ENCODE results near the gene KRT86.

KRT86 gene

DNA sequence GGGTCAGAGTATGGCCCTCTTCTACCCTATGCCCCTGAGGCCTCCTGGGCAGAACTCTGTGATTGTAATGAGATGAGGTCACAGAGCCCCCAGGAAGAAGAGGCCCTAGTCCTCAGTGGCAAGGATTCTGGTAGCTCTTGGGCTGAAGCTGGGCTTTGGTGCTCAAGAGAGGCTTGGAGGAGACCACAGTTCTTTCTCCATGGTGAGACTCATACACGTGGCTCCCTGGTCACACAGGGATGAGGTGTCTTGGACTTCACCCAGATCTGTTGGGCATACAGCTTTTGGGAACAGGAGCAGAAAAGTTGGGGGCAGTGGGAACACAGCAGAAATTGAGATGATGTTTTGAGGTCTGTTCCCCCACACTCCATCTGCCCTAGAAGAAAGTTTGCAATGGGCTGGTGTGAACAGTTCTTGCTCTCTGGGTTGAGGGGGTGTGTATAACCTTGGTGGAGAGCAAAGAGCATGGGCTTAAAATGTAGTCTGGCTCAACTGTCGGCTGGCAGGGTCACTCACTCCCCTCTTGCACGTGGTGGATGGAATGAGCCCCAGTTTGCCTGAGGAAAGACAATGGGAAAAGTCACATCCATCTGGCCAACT, at the start of gene KRT86:
Gene KRT86, plus strand, starts transcription at position 125 of the 600 bp plus-strand sequence. CDS start 27,272 bp downstream, outside the sequence.
- DNase-seq: no peak

- no peak for DNase-seq
Measured at GRCh38 chr12:52225752-52226151, 48.7 kb upstream of the KRT86 start.

GRCh38 chr12:52226446-52226845, 48.0 kb upstream of the KRT86 start:
- DNase-seq: no peak

DNA sequence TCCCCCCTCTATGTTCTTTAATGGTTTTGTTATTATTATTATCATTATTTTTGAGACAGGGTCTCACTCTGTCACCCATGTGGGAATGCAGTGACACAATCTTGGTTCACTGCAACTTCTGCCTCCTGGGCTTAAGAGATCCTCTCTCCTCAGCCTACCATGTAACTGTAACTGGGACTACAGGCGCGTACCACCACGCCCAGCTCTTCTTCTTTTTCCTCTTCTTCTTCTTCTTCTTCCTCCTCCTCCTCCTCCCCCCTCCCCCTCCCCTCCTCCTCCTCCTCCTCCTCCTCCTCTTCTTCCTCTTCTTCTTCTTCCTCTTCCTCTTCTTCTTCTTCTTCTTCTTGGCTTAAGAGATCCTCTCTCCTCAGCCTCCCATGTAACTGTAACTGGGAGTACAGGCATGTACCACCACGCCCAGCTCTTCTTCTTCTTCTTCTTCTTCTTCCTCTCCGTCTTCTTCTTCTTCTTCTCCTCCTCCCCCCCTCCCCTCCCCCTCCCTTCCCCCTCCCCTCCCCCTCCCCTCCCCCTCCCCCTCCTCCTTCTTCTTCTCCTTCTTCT, 46.8 kb upstream of the KRT86 start:
- DNase-seq: no peak

DNA sequence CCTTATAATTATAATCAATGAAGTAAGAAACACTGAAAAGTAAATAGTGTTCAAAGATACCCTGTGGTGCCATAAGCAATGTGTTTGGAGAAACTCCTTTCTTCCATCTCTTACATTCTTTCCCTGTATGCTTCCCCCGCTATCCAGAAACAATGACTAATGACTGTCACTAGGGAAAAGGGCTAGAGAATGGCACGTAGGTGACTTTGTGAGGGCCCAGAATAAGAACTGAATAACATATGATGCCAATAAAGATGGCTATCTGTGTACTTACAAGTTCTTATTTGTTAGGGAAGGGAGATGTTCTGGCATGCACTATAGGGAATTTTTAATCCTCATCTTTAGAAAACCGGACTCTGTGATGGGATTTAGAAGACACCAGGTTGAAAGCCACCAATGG, 46.1 kb upstream of the KRT86 start:
- DNase-seq: no peak

DNA sequence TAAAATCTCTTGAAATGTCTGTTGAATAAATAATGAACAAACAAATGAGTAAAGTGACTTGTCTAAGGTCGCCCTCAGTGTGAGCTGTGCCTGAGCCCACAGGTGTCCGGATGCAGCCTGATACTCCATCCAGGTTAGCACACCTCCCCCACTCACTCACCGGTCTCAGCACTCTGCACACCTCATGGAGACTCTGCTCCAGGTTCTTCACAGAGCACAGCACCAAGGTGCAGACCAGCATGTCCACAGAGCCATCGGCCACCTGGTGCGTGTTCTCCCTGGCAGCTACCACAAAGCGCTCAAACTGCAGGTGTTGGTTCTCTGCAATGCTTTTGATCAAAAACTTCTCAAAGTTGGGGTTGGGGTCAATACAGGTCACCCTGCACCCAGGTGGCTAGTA, 45.5 kb upstream of the KRT86 start:
- DNase-seq: no peak

GRCh38 chr12:52229836-52230343, 44.6 kb upstream of the KRT86 start:
- no peak for DNase-seq

DNA sequence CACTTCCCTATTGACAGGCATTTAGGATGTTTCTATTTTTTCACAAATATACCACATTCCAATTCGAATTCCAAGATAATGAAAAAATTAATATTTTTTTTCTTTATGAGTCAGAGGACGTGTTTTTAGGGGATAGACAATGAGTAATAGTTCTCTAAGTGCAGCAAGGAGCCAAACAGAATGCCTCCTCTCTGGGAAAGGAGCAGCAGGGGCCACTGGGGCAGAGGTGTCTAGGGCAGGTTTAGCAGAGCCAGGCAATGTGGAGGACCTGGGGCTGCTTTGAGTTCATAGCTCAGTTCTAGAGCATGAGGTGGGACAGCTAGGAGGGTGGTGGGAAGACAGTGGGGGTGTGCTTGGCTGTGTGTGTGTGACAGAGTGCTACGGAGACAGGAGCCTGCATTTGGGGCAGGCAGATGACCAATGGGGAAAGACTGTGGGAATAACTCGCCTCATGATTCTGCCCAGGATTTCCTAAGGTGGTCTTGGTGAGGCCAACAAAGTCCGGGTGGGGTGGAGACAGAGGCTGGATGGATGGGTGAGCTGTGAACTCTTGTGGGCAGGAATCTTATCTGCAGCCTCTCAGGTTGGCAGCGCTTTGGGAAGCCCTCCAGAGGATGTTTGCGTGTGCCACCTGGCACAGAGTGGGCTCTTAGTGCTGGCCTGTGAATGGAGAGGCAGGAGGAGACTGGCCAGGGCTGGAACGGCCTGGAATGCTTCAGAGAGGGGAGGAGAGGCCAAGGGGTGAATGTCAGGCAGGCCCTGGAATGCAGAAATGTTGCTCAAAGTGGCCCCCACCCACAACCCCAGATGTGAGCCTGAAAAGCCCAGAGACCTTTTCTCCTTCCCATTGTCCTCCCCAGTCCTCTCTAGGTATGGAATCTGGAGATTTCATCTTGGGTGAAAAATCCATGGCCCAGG, 43.8 kb upstream of the KRT86 start:
- DNase-seq: no peak

- no peak for DNase-seq
Measured at GRCh38 chr12:52231305-52232202, 42.9 kb upstream of the KRT86 start.

DNA sequence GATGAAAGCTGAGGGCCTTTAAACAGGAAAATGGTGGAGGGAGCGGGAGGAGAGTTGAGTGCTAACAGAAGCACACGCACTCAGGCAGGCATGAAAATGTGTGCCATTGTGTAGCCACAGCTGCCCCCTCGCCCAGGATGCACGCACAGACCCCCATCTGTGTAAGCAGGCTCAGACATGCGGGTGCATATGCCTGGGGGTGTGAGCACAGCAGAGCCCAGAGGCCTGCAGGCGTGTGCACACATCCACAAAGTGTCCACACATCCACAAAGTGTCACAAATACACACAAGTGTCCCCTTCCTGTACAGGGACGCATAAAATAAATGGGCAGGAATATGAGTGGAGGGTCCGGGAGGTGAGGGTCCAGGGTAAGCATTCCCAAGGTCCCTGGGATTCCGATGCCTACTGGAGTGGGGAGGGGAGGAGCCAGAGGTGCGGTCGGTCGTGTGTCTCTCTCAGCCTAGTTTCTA, 42.2 kb upstream of the KRT86 start:
- no peak for DNase-seq

DNA sequence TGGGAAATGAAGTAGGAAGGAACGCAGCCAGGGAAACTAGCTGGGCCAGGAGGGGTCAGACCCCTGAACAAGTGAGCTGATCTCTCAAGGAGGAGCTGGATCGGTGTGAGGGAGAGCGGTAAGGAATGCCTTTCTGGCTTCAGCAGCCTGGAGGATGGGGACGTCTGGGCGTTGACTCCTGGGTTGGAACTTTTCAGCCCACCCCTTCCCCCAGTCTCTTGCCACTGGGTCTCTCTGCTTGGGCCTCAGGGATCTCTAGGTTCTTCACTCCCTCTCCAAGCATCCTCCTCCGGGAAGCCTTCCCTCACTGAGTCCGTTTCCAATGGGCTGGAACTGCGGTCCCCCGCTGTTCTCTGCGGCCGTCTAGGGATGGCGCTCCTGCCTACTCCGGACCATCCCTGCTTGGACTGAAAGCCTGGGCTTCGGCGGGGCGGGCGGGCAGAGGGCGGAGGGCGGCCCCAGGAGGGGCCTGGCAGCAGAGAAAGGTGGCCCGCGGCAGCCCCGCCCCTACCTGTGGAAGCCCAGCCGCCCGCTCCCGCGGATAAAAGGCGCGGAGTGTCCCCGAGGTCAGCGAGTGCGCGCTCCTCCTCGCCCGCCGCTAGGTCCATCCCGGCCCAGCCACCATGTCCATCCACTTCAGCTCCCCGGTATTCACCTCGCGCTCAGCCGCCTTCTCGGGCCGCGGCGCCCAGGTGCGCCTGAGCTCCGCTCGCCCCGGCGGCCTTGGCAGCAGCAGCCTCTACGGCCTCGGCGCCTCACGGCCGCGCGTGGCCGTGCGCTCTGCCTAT, 41.6 kb upstream of the KRT86 start, which contains the start of gene KRT7:
Gene KRT7, plus strand, starts transcription at position 570 of the 788 bp plus-strand sequence. Its CDS starts 54 bp downstream, at position 624.
- DNase-seq: no peak

GRCh38 chr12:52233462-52234207, 40.8 kb upstream of the KRT86 start:
- DNase-seq: no peak

DNA sequence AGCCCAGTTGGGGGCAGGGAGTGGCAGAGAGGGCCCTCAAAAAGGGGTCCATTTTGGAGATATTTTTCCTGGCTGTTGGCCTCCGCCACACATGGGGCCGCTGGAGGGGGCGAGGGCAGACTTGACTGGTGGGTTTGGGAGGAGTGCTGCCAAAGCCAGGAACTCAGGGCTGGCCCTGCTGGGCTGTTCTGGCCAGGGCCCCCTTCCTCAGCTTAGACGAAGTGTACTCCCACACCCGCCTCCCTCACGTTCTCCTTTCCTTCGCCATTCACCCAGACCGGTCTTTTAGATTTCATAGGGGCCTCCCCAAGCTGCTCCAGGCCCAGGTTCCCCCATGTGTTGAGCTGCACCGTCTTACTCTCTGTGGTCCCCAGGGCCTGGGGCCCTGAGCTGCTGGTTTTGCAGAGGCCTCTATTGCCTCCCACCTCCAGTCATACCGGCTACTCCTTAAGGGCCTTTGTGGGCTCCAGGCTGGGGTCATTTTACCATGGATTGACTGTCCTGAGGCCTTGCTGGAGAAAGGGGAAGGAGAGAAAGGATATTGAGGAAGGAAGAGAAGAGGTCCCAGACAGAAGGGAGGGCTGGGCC, 40.1 kb upstream of the KRT86 start:
- DNase-seq: no peak

DNA sequence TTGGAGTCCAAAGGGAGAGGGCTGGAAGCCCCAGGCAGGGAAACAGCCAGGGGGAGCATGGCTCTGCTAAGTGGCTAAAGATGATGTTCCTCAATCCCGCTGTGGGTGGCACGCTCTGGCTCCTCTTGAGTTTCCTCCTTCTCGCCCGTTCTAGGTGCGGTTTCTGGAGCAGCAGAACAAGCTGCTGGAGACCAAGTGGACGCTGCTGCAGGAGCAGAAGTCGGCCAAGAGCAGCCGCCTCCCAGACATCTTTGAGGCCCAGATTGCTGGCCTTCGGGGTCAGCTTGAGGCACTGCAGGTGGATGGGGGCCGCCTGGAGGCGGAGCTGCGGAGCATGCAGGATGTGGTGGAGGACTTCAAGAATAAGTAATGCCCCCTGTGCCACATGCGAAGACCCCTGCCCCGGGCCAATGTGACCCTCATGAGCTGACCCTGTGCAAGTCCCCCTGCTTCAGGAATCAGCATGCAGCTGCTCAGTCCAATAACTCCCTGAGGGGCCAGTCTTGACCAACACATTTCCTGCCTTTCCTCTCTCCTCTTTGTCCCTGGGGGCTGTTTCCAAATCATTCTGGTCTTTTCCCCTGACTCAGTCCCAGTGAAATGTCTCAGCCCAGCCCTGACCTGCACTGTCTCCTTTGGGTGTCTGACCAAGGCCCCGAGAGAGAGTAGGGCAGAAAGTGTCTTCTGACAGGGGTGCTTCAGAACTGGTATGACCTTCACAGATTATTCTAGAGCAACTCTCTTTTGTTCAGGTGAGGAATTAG, 39.3 kb upstream of the KRT86 start:
- DNase-seq: no peak

DNA sequence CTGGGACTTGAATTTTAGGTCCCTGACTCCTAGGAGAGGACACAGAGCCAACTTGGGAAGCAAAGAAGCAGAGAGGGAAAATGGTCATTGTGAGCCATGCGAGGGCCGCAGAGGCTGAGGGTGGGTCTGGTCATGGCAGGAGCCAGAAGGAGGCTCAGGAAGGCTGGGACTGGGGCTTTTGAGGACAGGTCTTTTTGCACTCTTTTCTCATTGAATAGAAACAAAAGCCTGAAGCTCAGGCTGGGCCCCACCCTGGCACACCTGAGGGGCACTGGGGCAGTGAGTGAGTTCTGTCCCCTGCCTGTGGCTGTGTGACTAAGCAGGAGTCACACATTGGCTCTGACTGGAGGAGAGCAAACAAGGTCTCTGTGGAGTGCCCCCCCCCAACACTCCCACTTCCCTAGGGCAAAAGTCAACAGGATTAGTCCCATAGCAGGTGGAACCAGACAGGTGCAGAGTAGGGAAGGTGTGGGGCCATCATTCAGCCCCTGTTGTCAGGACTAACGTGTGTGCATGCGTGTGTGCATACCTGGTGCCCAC, 38.6 kb upstream of the KRT86 start:
- DNase-seq: peak; percentile 42

- no peak for DNase-seq
Measured at GRCh38 chr12:52236386-52237050, 37.9 kb upstream of the KRT86 start.

DNA sequence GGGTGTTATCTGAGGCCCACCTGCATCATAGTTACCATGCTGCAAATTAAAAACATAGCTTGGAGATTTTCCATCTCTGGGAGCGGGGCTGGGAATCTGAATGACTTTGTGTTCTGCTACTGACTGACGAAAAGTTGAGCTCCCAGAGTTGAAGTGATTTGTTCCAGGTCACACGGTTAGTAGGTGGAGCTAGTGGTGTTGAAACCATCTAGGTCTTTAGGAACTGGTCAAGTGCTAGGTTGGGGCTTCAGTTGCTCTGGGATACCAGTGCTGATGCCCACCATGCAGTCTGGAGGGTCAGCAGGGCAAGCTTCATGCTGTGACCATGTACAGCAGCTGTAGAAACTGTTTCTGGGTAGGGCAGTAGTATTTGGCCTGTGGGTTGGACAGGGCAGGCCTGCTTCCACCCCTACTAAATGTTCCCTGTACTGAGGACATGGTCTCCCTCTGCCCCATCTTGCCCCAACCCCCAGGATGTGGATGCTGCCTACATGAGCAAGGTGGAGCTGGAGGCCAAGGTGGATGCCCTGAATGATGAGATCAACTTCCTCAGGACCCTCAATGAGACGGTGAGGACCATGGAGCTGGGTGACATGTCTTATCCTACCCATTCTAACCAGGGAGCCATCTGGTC, 36.1 kb upstream of the KRT86 start:
- DNase-seq: no peak
